ENCODE measurements around the gene LSAMP. TPM values are rescaled to one million over a fixed set of nuclear protein-coding genes. Genes with fewer than 3 reads are reported as not detected.
A peak's percentile ranks its signal among the peaks of the same experiment; 100 is the strongest.

Gene LSAMP
- total and polyA plus RNA-seq, 2 experiments from 2014 or later = 2.0 to 2.9 TPM

DNA sequence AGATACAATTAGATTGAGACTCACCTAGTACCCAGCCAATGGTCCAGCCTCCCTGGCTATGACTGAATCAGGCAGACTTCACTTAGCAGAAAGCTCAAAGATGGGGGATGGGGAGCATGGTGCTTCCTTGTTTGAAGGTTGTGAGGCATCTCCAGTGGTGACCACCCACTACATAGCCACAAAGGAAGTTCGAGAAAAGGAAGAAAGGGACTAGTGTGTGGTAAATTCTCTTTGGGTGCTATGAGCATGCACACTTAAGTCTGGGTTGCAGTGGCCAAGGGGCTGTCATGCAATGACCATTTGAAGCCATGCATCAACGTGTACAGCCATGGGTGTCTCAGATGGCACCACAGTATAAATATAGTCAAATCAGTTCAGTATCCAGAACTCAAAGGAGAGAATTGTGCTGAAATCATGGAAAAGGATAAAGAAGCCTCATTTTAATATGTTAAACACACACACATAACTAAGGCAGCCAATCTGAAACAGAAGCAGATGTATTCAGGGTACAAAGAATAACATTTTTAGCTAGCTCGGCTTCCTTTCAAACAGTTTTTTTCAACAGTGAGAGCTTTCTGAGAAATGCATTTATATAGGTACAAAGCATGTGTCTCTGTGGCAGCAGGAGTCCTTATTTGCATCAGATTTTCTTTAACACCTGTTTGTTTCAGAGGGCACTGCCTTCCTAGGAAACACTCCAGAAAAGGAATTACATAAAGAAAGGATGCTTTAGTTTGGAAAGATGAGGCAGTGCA is 546.5 kb downstream of the LSAMP start:
- H3K27ac ChIP-seq (ENCODE audit: low read depth) = no peak overlapping the region
- no peak overlapping the region for H3K4me3 Mint-ChIP-seq
- DNase-seq (ENCODE audit: low spot score) = no peak
- no peak overlapping the region for H3K4me3 ChIP-seq
- TF ChIP-seq, protein P1, sequence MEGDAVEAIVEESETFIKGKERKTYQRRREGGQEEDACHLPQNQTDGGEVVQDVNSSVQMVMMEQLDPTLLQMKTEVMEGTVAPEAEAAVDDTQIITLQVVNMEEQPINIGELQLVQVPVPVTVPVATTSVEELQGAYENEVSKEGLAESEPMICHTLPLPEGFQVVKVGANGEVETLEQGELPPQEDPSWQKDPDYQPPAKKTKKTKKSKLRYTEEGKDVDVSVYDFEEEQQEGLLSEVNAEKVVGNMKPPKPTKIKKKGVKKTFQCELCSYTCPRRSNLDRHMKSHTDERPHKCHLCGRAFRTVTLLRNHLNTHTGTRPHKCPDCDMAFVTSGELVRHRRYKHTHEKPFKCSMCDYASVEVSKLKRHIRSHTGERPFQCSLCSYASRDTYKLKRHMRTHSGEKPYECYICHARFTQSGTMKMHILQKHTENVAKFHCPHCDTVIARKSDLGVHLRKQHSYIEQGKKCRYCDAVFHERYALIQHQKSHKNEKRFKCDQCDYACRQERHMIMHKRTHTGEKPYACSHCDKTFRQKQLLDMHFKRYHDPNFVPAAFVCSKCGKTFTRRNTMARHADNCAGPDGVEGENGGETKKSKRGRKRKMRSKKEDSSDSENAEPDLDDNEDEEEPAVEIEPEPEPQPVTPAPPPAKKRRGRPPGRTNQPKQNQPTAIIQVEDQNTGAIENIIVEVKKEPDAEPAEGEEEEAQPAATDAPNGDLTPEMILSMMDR (conservative IDR thresholded peaks at IDR 0.05; ENCODE audit: low read depth in 2 of 2) = no peak
- TF ChIP-seq EZH2 (IDR thresholded peaks at IDR 0.05; ENCODE audit: low read depth, unreplicated experiment) = no peak
- no peak for TF ChIP-seq CREB1 (CRISPR knock-in tag; IDR thresholded peaks at IDR 0.05; ENCODE audit: low read depth)
- TF ChIP-seq, protein P2, sequence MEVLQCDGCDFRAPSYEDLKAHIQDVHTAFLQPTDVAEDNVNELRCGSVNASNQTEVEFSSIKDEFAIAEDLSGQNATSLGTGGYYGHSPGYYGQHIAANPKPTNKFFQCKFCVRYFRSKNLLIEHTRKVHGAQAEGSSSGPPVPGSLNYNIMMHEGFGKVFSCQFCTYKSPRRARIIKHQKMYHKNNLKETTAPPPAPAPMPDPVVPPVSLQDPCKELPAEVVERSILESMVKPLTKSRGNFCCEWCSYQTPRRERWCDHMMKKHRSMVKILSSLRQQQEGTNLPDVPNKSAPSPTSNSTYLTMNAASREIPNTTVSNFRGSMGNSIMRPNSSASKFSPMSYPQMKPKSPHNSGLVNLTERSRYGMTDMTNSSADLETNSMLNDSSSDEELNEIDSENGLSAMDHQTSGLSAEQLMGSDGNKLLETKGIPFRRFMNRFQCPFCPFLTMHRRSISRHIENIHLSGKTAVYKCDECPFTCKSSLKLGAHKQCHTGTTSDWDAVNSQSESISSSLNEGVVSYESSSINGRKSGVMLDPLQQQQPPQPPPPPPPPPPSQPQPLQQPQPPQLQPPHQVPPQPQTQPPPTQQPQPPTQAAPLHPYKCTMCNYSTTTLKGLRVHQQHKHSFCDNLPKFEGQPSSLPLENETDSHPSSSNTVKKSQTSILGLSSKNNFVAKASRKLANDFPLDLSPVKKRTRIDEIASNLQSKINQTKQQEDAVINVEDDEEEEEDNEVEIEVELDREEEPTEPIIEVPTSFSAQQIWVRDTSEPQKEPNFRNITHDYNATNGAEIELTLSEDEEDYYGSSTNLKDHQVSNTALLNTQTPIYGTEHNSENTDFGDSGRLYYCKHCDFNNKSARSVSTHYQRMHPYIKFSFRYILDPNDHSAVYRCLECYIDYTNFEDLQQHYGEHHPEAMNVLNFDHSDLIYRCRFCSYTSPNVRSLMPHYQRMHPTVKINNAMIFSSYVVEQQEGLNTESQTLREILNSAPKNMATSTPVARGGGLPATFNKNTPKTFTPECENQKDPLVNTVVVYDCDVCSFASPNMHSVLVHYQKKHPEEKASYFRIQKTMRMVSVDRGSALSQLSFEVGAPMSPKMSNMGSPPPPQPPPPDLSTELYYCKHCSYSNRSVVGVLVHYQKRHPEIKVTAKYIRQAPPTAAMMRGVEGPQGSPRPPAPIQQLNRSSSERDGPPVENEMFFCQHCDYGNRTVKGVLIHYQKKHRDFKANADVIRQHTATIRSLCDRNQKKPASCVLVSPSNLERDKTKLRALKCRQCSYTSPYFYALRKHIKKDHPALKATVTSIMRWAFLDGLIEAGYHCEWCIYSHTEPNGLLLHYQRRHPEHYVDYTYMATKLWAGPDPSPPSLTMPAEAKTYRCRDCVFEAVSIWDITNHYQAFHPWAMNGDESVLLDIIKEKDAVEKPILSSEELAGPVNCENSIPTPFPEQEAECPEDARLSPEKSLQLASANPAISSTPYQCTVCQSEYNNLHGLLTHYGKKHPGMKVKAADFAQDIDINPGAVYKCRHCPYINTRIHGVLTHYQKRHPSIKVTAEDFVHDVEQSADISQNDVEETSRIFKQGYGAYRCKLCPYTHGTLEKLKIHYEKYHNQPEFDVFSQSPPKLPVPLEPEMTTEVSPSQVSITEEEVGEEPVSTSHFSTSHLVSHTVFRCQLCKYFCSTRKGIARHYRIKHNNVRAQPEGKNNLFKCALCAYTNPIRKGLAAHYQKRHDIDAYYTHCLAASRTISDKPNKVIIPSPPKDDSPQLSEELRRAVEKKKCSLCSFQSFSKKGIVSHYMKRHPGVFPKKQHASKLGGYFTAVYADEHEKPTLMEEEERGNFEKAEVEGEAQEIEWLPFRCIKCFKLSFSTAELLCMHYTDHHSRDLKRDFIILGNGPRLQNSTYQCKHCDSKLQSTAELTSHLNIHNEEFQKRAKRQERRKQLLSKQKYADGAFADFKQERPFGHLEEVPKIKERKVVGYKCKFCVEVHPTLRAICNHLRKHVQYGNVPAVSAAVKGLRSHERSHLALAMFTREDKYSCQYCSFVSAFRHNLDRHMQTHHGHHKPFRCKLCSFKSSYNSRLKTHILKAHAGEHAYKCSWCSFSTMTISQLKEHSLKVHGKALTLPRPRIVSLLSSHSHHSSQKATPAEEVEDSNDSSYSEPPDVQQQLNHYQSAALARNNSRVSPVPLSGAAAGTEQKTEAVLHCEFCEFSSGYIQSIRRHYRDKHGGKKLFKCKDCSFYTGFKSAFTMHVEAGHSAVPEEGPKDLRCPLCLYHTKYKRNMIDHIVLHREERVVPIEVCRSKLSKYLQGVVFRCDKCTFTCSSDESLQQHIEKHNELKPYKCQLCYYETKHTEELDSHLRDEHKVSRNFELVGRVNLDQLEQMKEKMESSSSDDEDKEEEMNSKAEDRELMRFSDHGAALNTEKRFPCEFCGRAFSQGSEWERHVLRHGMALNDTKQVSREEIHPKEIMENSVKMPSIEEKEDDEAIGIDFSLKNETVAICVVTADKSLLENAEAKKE (CRISPR knock-in tag; IDR thresholded peaks at IDR 0.05) = no peak
- no peak for TF ChIP-seq POLR2AphosphoS5 (IDR thresholded peaks at IDR 0.05; ENCODE audit: low read depth)
- no peak for TF ChIP-seq ZNF331 (CRISPR knock-in tag; IDR thresholded peaks at IDR 0.05; ENCODE audit: low read depth)
- no peak for TF ChIP-seq NANOG (IDR thresholded peaks at IDR 0.05; ENCODE audit: borderline replicate concordance)
- no peak for TF ChIP-seq REST (IDR thresholded peaks at IDR 0.05; ENCODE audit: unreplicated experiment)
- H3F3A ChIP-seq (replicated peaks; ENCODE audit: low read depth) = no peaks in the 10 kb centered on the region
- H3K36me3 Mint-ChIP-seq (ENCODE audit: low read depth) = no peaks in the 10 kb centered on the region
- no peaks in the 10 kb centered on the region for H3K36me3 ChIP-seq (ENCODE audit: insufficient read depth)
- peaks cover 2% of the 10 kb centered on the region for H3K27me3 Mint-ChIP-seq (ENCODE audit: insufficient read depth, low read depth, poor library complexity)
- H4K20me1 ChIP-seq (replicated peaks; ENCODE audit: insufficient read depth) = no peaks in the 10 kb centered on the region
- H3K4me1 ChIP-seq (ENCODE audit: insufficient read depth) = peaks cover 14% of the 10 kb centered on the region
- H2AFZ ChIP-seq = no peak overlapping the region
- no peak for ATAC-seq
- no peaks in the 10 kb centered on the region; the same call in 1 of the 2 replicates for H3K9me2 ChIP-seq (ENCODE audit: insufficient read depth)
- peak overlapping the region; percentile 49 for H3K4me2 ChIP-seq
- H3K9me3 Mint-ChIP-seq = no peaks in the 10 kb centered on the region
- H3K27ac Mint-ChIP-seq = 0 out of 2 replicates have a peak overlapping the region, but pooled peaks have one; percentile 7
- H3K79me2 ChIP-seq (replicated peaks; ENCODE audit: insufficient read depth) = no peaks in the 10 kb centered on the region
- no peaks in the 10 kb centered on the region for H3K27me3 ChIP-seq (ENCODE audit: insufficient read depth)
- H3K4me1 Mint-ChIP-seq = peaks cover 28% of the 10 kb centered on the region
